Activated naive CD8-positive, alpha-beta T cell treated with anti-CD3 and anti-CD28 coated beads, Interleukin-2, amount 50 U/mL, for 24 hours (primary cell): ENCODE measurements around the gene HELZ.
"Not testable (repeated sequence)": the region's sequence is repeated elsewhere in the genome, so short reads cannot be mapped to it uniquely, and the experiment has no call there.

Experiments
- ATAC-seq: fragments of 150-1000 bp; cut with Tn5 transposase; one replicate; pipeline ENCODE4 v1.10.0; 2021
- DNase-seq: peaks from one replicate; pipeline ENCODE4 v3.0.0; 2021
- H3K27ac Mint-ChIP-seq: one replicate; pipeline ENCODE4 v1.8.0; 2021; ENCODE audit warnings: mild to moderate bottlenecking, mixed read lengths
- H3K27me3 Mint-ChIP-seq: one replicate; pipeline ENCODE4 v1.8.0; 2021; ENCODE audit warnings: mixed read lengths
- H3K36me3 Mint-ChIP-seq: one replicate; pipeline ENCODE4 v1.8.0; 2021; ENCODE audit warnings: low read depth, mixed read lengths
- H3K4me1 Mint-ChIP-seq: one replicate; pipeline ENCODE4 v1.8.0; 2021; ENCODE audit warnings: mixed read lengths
- H3K4me3 Mint-ChIP-seq: one replicate; pipeline ENCODE4 v1.8.0; 2021; ENCODE audit warnings: mild to moderate bottlenecking, moderate library complexity, mixed read lengths
- H3K9me3 Mint-ChIP-seq: one replicate; pipeline ENCODE4 v1.8.0; 2021; ENCODE audit warnings: mixed read lengths

HELZ gene

GRCh38 chr17:67139784-67140665, 105.0 kb downstream of the HELZ start:
- no peak for DNase-seq
- Mint-ChIP-seq H3K27ac (no peak overlapping the region), H3K36me3 (peaks cover 62% of the 10 kb centered on the region), H3K27me3 (no peaks in the 10 kb centered on the region), H3K4me3 (no peak overlapping the region), H3K4me1 (peaks cover 27% of the 10 kb centered on the region), H3K9me3 (no peaks in the 10 kb centered on the region)
- ATAC-seq: peak; percentile 63

DNA sequence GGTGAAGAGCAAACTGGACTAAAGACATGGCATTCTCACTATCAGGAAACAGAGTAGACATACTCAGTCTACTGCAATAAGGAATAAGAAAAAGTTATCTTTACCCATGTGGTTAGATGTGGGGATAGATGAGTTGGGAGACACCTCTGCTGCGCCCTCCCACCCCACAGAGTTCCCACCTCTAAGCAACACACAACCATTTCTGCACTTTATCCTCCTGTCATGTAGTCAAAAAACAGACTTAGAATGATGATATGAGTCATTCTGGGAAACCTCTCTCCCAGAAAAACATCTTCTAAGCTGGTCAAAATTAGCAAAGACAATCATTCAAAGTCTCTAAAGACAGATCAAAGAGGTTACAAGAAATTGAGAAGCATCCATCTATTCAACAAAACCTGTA, 105.7 kb downstream of the HELZ start:
- Mint-ChIP-seq H3K27me3 (no peaks in the 10 kb centered on the region), H3K4me3 (no peak overlapping the region), H3K36me3 (peaks cover 57% of the 10 kb centered on the region), H3K4me1 (peaks cover 27% of the 10 kb centered on the region), H3K27ac (no peak overlapping the region), H3K9me3 (no peaks in the 10 kb centered on the region)
- DNase-seq: no peak
- ATAC-seq: peak; percentile 33

- no peaks in the 10 kb centered on the region for H3K9me3 Mint-ChIP-seq
- peaks cover 51% of the 10 kb centered on the region for H3K36me3 Mint-ChIP-seq
- ATAC-seq (no peak), DNase-seq (no peak)
- peak overlapping the region; percentile 40 for H3K27ac Mint-ChIP-seq
- no peaks in the 10 kb centered on the region for H3K27me3 Mint-ChIP-seq
- H3K4me1 Mint-ChIP-seq: peaks cover 27% of the 10 kb centered on the region
- no peak overlapping the region for H3K4me3 Mint-ChIP-seq
These were observed 106.6 kb downstream of the HELZ start for GRCh38 chr17:67138392-67138791.

DNA sequence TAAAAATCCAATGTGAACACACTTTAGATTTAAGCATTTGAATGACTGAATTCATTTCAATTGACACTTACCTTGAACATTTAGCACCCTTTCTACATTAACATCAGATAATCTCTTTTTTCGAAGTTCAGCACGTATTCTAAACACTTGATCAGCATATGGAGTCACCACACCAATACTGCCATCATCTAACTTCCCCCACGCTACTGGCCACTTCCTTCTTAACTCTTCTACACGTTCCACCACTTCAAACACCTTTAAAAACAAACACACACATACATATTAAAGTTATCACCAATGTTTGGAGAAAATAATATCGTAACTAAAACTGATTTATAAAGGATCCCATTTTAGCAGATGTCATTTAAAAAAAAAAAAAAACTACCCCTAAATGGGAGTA, 107.1 kb downstream of the HELZ start:
- DNase-seq: no peak
- peaks cover 45% of the 10 kb centered on the region for H3K36me3 Mint-ChIP-seq
- H3K9me3 Mint-ChIP-seq: no peaks in the 10 kb centered on the region
- peaks cover 27% of the 10 kb centered on the region for H3K4me1 Mint-ChIP-seq
- no peaks in the 10 kb centered on the region for H3K27me3 Mint-ChIP-seq
- no peak for ATAC-seq
- no peak overlapping the region for H3K4me3 Mint-ChIP-seq
- H3K27ac Mint-ChIP-seq: peak overlapping the region; percentile 19

GRCh38 chr17:67137026-67137370, 108.0 kb downstream of the HELZ start:
- Mint-ChIP-seq H3K9me3 (no peaks in the 10 kb centered on the region), H3K36me3 (peaks cover 41% of the 10 kb centered on the region), H3K27ac (no peak overlapping the region), H3K4me3 (no peak overlapping the region), H3K4me1 (peaks cover 27% of the 10 kb centered on the region), H3K27me3 (no peaks in the 10 kb centered on the region)
- no peak for ATAC-seq
- DNase-seq: no peak

GRCh38 chr17:67136191-67137025, 108.6 kb downstream of the HELZ start:
- Mint-ChIP-seq H3K27ac (no peak overlapping the region), H3K4me1 (peaks cover 27% of the 10 kb centered on the region), H3K9me3 (no peaks in the 10 kb centered on the region), H3K27me3 (no peaks in the 10 kb centered on the region), H3K36me3 (peaks cover 39% of the 10 kb centered on the region), H3K4me3 (no peak overlapping the region)
- DNase-seq (no peak), ATAC-seq (no peak)

DNA sequence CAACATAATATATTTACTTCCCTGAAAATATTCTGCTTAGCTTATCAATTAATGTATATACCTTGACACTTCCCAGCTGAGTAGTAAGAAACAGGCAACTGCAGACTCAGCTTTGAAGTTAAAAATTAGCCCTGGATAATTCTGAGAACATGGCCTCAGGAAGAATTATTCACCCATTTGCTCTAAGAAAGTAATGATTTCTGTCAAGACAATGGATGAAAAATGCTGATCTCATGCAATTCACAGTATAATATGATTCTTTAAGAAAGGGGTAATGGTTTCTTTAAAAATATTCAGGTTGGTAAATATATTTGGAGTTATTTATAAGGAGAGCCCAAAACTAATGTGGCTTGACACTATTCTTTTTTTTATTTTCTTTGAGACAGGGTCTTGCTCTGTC, 111.8 kb downstream of the HELZ start:
- Mint-ChIP-seq H3K36me3 (peaks cover 28% of the 10 kb centered on the region), H3K27me3 (no peaks in the 10 kb centered on the region), H3K27ac (no peak overlapping the region), H3K9me3 (no peaks in the 10 kb centered on the region), H3K4me3 (no peak overlapping the region), H3K4me1 (peaks cover 5% of the 10 kb centered on the region)
- no peak for ATAC-seq
- no peak for DNase-seq

DNA sequence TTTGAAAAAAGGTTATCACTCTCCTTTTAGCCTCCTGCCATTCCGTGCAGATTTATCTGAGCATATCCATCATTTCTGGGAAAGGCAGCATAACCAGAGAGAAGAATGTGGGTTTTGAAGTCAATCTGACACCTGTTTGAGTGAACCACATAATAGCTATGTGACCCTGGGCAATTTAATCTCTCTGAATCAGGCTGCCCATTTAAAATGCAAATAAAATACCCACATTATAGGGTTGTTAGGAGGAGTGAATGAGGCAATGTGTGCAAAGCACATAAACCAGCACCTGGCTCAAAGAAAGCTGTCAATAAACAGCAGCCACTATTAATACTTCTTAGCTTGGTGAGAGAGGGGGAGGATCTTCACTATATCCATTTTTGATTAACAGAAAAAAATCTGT, 112.6 kb downstream of the HELZ start:
- Mint-ChIP-seq H3K27ac (no peak overlapping the region), H3K36me3 (peaks cover 26% of the 10 kb centered on the region), H3K4me1 (no peaks in the 10 kb centered on the region), H3K9me3 (no peaks in the 10 kb centered on the region), H3K27me3 (no peaks in the 10 kb centered on the region), H3K4me3 (no peak overlapping the region)
- no peak for DNase-seq
- no peak for ATAC-seq

GRCh38 chr17:67130768-67131167, 114.2 kb downstream of the HELZ start:
- Mint-ChIP-seq H3K27ac (no peak overlapping the region), H3K4me3 (no peak overlapping the region), H3K36me3 (peaks cover 22% of the 10 kb centered on the region), H3K27me3 (no peaks in the 10 kb centered on the region), H3K4me1 (peaks cover 4% of the 10 kb centered on the region), H3K9me3 (no peaks in the 10 kb centered on the region)
- DNase-seq: no peak
- no peak for ATAC-seq

DNA sequence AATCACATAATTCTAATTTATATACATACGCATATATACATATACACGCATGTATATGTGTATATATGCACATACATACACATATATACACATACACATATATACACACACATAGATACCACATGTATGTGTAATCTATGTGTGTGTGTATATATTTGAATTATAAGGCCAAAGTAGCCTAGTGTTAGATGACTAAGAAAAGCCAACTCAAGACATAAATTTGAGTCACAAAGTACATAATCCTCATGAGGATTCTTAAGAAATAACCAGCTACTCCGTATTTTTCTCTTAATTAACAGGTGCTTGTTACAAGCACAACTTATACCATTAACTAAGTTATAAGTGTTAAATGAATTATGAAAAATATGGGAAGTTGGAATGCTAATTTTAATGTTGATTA, 115.7 kb downstream of the HELZ start:
- ATAC-seq: no peak

GRCh38 chr17:67128700-67129099, 116.3 kb downstream of the HELZ start:
- Mint-ChIP-seq H3K9me3 (no peaks in the 10 kb centered on the region), H3K4me1 (peaks cover 8% of the 10 kb centered on the region), H3K27me3 (no peaks in the 10 kb centered on the region), H3K36me3 (peaks cover 21% of the 10 kb centered on the region), H3K4me3 (no peak overlapping the region), H3K27ac (no peak overlapping the region)
- DNase-seq: no peak
- no peak for ATAC-seq

More for the DNA sequence above, 115.7 kb downstream of the HELZ start:
- Mint-ChIP-seq H3K27me3 (no peaks in the 10 kb centered on the region), H3K36me3 (peaks cover 22% of the 10 kb centered on the region), H3K4me3 (no peak overlapping the region), H3K27ac (no peak overlapping the region), H3K4me1 (peaks cover 6% of the 10 kb centered on the region), H3K9me3 (no peaks in the 10 kb centered on the region)
- no peak for DNase-seq

GRCh38 chr17:67127925-67128324, 117.1 kb downstream of the HELZ start:
- no peaks in the 10 kb centered on the region for H3K27me3 Mint-ChIP-seq
- no peaks in the 10 kb centered on the region for H3K9me3 Mint-ChIP-seq
- H3K27ac Mint-ChIP-seq: no peak overlapping the region
- ATAC-seq: no peak
- peaks cover 24% of the 10 kb centered on the region for H3K36me3 Mint-ChIP-seq
- H3K4me3 Mint-ChIP-seq: no peak overlapping the region
- DNase-seq: no peak
- H3K4me1 Mint-ChIP-seq: peaks cover 11% of the 10 kb centered on the region

GRCh38 chr17:67126983-67127382, 118.0 kb downstream of the HELZ start:
- Mint-ChIP-seq H3K4me1 (peaks cover 12% of the 10 kb centered on the region), H3K36me3 (peaks cover 23% of the 10 kb centered on the region), H3K27me3 (no peaks in the 10 kb centered on the region), H3K9me3 (no peaks in the 10 kb centered on the region), H3K4me3 (no peak overlapping the region), H3K27ac (no peak overlapping the region)
- ATAC-seq (no peak), DNase-seq (no peak)

GRCh38 chr17:67126543-67126942, 118.5 kb downstream of the HELZ start:
- ATAC-seq, H3K4me3 Mint-ChIP-seq, DNase-seq, H3K27ac Mint-ChIP-seq, H3K9me3 Mint-ChIP-seq, H3K27me3 Mint-ChIP-seq: not testable (repeated sequence)
- peaks cover 24% of the 10 kb centered on the region for H3K36me3 Mint-ChIP-seq
- peaks cover 12% of the 10 kb centered on the region for H3K4me1 Mint-ChIP-seq

GRCh38 chr17:67125924-67126323, 119.1 kb downstream of the HELZ start:
- no peaks in the 10 kb centered on the region for H3K27me3 Mint-ChIP-seq
- peaks cover 12% of the 10 kb centered on the region for H3K4me1 Mint-ChIP-seq
- no peak overlapping the region for H3K4me3 Mint-ChIP-seq
- H3K27ac Mint-ChIP-seq: no peak overlapping the region
- H3K9me3 Mint-ChIP-seq: no peaks in the 10 kb centered on the region
- ATAC-seq: no peak
- H3K36me3 Mint-ChIP-seq: peaks cover 31% of the 10 kb centered on the region
- DNase-seq: no peak
